ENCODE measurements around the gene RABL6.
"Not testable (repeated sequence)": the region's sequence is repeated elsewhere in the genome, so short reads cannot be mapped to it uniquely, and the experiment has no call there.

The RABL6 gene

DNA sequence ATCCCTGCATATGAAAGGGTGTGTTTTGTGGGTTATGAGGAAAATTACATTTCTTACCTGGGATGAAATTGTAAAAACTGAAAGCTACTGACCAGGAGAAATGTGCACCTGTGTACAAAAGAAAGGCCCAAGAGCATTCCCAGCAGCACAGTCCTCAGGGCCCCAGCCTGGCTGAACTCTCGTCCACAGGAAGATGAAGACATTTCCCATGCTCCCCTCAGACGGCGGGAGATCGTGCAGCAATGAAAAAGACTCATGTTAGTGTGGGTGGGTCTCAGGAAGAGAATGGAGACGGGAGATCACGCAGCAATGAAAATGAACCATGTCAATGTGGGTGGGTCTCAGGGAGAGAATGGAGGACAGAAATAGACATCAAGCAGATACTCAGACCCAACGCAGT, 30.8 kb upstream of the RABL6 start:
- DNase-seq, result no peak

DNA sequence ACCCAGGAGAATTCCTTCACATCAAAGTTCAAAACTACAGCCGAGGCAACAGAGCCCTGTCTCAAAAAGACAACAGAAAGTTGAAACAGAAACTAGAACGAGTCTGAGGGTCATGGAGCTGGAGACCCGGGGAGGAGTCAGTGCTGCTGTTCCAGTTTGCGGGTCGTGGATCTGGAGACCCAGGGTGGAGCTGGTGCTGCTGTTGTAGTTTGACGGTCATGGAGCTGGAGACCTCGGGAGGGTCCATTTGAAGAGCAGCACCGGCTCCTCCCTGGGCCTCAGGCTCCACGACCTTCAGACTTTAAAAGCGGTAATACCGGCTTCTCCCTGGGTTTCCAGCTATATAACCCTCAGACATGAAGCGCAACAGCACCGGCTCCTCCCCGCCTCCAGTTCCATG, 30.4 kb upstream of the RABL6 start:
- no peak for DNase-seq

DNA sequence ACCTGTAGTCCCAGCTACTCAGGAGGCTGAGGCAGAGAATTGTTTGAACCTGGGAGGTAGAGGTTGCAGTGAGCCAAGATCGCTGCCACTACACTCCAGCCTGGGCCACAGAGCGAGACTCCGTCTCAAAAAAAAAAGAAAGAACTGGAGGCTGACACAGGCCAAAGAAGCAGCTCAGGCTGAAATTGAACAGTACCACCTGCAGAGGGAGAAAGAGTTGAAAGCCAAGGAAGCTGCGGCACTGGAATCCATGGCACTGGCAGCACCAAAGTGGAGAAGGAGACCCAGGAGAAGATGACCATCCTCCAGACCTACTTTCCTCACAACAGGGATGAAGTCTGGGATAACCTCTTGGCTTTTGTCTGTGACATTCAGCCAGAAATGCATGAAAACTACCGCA, 27.9 kb upstream of the RABL6 start:
- DNase-seq, result no peak

DNA sequence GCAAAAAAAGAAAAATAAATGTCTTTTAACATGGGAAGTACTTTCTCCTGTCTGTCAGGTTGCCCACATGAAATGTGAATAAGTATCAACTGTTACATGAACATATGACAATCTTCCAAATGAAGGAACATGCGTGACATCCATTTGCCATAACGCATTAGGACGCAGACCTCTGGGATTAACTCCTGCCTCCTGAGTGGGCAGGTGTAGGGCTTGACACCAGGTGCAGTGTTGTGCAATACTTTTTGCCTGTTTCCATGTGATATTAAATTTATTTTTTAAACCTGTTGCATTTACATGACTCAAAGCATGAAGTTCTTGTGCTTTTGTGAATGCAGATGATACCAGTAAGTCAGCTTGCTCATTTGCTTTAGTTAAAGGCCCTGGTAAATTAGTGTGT, 25.3 kb upstream of the RABL6 start:
- no peak for DNase-seq

DNA sequence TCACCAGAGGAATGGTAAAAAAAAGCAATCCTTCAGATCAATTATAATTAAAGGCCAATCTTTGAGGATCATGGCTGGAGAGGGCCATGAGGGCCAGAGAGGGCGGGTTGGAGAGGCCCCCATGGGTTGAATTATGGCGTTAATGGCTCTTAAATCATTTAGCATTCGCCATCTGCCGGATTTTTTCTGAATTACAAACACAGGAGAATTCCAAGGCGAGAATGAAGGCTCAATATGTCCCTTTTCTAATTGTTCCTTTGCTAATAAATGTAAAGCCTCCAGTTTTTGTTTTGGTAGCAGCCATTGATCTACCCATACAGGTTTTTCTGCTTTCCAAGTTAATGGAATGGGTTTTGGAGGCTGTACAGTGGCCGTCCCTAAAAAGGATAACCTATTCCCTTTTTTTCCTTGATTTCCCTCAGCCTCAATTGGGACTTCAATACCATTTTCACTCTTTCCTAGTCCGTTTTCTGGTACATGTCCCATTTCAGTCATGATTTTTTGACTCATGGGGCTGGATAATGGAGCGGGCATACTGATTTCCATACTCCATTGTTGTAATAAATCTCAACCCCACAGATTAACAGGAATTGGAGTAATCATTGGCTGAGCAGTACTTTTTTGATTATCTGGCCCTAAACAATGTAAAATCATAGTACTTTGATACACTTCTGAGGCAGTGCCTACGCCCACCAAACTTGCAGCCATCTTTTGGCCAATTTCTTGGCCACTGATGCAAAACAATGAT, 23.3 kb upstream of the RABL6 start:
- DNase-seq, result no peak

DNA sequence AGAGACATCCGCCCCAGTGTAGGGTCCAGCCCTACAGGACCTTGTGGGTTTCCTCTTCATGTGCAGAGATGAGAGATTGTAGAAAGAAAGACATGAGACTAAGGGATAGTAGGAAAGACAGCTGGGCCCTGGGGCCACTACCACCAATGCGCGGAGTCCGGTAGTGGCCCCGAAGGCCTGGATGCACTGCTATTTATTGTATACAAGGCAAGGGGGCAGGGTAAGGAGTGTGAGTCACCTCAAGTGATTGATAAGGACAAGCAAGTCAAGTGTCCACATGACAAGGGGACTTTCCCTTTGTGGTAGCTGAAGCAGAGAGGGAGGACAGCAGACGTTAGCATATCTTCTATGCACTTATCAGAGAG, 22.8 kb upstream of the RABL6 start:
- no peak for DNase-seq

DNA sequence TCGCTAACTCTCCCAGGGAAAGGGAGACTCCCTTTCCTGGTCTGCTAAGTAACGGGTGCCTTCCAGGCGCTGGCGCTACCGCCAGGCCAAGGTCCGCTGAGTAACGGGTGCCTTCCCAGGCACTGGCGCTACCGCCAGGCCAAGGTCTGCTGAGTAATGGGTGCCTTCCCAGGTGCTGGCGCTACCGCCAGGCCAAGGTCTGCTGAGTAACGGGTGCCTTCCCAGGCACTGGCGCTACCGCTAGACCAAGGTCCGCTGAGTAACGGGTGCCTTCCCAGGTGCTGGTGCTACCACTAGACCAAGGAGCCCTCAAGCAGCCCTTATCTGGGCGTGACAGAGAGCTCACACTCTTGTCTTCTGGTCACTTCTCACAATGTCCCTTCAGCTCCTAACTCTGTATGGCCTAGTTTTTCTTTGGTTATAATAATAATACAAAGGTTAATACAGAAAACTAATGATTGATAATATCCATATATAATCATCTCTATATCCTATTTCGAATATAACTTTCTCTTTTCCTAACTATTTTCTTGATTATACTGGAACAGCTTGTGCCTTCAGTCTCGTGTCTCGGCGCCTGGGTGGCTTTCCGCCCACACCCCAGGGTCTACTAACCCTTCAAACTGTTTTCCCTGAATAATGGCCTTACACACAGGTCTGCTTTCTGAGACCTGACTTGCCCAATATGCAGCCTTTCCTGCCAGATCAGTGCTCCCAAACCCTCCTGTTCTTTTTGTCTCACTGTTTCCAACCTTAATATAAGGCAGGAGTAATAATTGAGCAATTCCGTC, 22.0 kb upstream of the RABL6 start:
- not testable (repeated sequence) for DNase-seq

DNA sequence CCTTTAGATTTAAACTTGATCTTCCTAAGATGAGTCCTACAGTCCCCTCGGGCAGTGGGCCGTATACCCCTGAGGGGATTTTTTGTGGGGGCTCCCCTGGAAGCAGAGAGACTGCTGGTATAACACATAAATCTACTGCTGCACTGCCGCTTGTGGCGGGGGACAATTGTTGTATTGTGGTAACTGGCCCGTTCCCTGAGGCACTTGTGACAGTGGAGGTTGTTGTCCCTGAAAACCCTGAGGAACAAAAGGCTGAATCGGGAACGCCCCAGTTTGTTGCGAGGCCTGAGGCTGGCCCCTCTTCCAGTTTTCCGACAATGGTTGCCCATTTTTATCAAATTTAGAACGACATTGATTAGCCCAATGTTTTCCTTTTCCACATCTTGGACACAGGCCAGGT, 21.3 kb upstream of the RABL6 start:
- DNase-seq, result no peak

DNA sequence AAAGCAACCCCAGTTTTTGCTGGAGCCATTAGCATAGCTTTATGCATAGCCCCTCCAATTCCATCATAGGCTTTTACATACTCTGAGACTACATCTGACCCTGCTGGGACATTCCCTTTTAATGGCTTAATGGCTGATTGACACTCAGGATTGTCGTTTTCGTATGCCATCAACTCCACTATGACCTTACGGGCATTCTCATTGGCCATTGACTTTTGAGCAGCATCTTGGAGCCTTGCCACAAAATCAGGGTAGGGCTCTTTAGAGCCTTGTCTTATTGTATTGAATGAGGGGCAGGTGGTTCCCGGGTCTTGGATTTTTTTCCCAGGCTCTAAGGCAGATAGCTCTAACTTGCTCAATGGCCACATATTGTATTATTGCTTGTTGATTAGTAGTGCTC, 20.8 kb upstream of the RABL6 start:
- not testable (repeated sequence) for DNase-seq

DNA sequence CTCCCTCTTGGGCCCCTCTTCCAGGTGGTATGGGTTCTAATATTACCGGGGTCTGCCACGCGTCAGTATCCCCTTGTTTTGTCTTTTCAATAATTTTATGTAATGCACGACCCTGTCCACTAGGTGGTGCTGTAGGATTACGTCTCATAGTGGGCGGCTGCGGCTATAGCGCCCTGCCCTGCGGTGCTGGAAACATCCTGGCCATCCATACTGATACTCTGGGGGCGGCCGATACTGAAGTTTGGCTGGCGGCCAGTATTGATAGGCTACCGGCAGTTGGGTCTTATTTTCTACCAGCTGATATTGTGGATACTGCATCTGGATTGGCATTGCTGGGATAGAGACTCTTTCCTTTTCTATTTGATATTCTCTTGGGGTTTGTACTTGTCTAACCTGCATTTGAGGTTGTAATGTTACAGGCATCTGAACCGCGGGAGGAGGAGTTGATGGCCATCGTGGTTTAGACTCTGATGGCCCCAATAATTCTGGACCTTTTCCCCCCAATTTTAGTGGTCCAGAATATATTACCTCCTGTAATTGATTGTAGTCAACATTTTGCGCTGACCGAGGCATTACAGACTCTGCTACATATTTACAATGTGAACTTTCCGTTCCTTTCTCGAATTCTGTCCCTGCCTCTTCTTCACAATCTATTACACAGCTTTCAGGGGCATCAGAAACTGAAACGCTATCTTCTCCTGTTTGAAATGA, 19.9 kb upstream of the RABL6 start:
- no peak for DNase-seq

DNA sequence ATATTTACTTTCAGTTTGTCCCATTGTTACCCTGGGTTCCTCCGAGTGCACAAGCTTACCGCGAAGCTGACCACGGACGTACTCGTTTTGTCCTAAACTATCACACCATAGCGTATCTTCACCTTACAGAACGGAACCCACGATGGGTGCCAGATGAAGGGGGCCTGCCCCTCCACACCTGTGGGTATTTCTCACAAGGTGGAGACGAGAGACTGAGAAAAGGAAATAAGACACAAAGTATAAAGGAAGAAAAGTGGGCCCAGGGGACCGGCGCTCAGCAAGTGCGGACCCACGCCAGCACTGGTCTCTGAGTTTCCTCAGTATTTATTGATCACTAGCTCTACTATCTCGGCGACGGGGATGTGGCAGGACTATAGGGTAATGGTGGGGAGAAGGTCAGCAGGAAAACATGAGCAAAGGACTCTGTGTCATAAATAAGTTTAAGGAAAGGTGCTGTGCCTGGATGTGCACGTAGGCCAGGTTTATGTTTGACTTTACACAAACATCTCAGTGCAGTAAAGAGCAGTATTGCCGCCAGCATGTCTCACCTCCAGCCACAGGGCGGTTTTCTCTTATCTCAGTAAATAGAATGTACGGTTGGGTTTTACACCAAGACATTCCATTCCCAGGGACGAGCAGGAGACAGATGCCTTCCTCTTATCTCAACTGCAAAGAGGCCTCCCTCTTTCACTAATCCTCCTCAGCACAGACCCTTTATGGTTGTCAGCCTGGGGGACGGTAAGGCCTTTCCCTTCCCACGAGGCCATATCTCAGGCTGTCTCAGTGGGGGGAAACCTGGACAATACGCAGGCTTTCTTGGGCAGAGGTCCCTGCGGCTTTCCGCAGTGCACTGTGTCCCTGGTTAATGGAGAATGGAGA, 18.9 kb upstream of the RABL6 start:
- not testable (repeated sequence) for DNase-seq

DNA sequence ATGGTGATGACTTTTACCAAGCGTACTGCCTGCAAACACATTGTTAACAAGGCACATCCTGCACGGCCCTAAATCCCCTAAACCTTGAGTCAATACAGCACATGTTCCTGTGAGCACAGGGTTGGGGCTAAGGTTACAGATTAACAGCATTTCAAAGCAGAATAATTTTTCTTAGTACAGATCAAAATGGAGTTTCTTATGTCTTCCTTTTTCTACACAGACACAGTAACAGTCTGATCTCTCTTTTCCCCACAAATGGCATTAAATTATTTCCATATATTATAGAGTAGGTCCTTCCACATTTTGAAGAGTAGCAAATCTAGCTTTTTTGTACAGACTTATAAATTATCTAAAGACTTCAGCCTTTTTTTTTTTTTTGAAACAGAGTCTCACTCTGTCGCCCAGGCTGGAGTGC, 18.2 kb upstream of the RABL6 start:
- DNase-seq, result no peak

DNA sequence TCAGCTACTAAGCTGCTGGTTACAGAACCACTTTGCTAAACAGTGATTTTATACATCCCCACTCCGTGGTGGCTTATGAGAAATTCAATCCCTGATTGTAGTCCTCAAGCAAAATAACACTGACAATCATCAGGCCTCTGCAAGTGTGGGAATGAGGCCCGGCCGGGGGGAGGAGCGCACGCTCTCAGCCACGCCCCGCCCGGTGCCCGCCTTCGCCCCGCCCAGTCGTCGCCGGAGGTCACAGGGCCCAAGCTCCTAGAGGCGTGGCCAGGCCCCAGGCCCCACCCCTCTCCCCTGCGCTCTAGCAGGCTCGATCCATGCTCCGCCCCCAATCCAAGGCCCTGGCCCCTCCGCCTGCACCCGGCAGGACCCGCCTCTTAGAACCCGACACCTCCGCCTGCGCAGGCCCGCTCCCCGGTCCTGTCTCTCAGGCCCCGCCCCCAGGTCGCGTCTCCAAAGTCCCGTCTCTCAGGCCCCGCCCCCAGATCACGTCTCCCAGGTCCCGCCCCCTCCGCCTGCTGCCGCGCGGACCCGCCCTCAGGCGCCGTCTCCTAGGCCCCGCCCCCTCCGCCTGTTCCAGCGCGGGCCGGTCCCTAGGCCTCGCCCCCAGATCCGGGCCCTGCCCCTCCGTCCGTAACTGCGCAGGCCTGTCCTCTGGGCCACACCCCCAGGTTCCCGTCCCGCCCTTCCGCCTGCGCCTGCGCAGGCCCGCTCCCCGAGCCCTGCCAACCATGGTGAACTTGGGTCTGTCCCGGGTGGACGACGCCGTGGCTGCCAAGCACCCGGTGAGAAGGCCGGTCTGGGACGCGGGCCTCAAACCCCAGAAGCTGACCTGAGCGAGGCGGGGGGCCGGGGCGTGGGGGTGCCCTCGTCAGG, 16.9 kb upstream of the RABL6 start, which contains the start of gene TMEM141:
TMEM141 (plus strand) TSS at position 705 of the 876 bp plus-strand sequence; CDS start at position 732, 27 bp downstream.
- peak; percentile 89 for DNase-seq

DNA sequence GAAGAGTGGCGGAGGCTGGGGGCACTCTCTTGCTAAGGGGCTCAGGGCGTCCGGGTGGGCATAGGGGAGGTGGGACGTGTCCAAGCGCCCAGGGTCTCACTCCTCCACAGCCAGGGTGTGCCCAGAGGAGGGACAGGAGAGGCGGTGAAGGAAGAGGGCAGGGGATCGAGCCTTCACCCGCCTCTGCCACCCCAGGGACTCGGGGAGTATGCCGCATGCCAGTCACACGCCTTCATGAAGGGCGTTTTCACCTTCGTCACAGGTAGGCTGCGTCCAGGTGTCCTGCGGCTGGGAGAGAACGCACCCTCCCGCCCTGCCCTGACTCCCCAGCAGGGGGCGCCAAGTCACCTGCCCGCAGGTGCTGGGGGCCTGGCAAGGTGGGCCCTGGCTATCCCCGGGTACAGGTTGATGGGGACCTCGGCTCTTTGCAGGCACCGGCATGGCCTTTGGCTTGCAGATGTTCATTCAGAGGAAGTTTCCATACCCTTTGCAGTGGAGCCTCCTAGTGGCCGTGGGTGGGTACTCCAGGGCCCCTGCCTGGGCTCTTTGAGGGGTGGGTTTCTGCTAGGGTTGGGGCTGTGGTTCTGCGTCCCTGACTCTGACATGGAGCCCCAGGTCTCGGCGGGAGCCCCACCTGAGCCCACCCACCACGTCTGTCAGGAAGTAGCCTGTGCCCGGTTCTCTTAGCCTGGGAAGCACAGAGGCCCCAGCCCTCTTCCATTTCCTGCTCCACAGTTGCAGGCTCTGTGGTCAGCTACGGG, 16.1 kb upstream of the RABL6 start:
- no peak for DNase-seq

DNA sequence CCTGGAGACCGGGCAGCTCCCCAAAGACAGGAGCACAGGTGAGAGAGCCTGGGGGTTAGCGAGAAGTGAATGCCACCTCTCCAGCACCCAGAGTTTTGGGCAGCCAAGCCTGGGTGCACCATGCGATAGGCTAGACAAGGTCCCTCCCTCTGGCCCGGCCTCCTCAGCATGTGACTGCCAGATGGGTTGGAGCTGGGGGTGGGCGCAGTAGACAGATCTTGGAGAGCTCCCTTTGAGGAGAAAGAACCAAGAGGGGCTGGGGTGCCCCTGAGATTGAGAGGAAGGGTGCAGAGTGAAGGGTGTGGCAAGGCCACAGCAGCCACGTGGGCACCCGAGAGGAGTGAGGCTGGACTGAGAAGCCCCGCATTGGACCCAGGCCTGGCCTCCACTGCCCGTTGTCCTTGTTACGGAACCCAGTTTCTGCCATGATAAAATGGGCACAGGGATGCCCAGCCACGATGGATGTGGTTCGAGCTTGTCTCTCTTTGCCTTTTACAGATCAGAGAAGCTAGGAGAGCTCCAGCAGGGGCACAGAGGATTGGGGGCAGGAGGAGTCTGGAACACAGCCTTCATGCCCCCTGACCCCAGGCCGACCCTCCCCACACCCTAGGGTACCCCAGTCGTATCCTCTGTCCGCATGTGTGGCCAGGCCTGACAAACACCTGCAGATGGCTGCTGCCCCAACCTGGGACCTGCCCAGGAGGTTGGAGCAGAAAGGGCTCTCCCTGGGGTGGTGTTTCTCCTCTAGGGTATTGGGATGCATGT, 15.2 kb upstream of the RABL6 start:
- no peak for DNase-seq

DNA sequence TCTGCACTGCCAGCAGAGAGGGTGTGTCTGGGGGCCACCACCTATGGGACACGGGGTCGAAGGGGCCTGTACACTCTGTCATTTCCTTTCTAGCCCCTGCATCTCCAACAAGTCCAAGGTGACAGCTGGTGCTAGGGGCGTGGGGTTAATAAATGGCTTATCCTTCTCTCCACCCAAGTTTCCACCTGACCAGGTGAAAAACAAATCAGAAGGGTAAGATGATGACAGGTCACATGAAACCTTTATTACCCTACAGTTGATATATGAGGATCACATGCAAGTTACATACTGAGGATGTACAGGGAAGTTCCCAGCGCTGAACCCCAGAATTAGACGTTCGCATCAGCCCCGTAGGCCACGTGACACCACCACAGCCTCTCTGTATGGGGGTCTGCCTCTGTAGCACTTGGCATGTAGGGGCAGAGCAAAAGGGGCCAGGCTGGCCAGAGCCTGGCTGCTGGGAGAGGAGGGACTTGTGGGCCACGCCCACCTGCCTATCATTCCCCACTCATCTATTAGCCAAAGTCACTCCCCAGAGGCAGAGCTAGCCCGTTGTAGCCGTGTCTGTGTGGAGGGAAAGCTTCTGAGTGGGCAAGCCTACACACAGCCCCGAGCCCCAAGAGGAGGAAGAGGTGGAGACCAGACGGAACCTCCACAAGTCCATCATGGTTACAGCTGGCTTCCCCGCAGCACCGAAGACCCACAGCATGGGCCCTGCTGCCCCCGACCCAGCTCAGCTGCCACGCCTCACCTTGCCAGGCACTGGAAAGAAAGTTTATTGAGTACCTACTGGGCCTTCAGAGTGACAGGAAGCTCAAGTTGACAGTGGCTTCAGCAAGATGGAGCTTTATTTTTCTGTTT, 14.4 kb upstream of the RABL6 start:
- DNase-seq, result no peak

DNA sequence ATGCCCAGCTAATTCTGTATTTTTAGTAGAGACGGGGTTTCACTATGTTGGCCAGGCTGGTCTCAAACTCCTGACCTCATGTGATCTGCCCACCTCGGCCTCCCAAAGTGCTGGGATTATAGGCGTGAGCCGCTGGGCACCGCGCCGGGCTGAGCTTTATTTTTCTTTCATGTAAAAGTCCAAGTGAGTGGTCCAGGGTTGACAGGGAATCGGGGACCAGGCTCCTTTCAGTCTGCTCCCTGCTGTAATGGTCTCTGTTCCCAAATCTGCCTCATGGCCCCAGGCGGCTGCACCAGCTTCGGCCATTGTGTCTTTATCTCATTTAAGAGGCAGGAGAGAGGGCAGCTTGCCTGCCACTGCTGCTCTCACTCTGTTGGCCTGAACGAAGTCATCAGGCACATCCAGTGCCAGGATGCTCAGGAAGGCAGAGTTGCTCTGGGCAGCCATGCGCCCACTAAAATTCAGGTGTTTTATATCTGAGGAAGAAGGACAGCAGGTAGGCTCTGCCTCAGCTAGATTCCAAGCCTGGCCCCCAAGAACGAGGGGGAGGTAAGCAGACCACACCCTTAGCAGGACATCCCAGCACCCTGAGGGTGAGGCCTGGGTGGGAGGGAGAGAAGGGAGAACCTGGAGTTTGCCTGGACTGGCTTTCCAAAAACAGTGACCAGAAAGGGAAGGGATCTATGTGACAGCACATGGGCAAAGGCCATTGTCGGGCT, 13.3 kb upstream of the RABL6 start:
- DNase-seq, result no peak

DNA sequence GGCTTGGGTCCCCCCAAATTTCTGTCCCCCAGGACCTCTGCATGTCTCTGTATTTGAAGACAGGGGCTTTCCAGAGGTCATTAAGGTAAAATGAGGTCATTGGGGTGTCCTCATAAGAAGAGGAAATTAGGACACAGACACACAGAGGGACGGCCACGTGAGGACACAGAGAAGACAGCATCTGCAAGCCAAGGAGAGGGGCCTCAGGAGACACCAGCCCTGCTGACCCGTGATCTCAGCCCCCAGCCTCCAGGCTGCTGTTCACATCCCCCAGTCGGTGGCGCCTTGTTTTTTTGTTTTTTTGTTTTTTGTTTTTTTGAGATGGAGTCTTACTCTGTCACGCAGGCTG, 12.8 kb upstream of the RABL6 start:
- DNase-seq, result no peak
